Epidermal melanocyte (primary cell): ENCODE measurements around the gene RAB38.

Experiments used
- DNase-seq: peaks from one replicate; pipeline ENCODE4 v3.0.0; 2011; ENCODE audit warnings: low spot score; ENCODE audit not compliant: insufficient read length

The RAB38 gene

DNA sequence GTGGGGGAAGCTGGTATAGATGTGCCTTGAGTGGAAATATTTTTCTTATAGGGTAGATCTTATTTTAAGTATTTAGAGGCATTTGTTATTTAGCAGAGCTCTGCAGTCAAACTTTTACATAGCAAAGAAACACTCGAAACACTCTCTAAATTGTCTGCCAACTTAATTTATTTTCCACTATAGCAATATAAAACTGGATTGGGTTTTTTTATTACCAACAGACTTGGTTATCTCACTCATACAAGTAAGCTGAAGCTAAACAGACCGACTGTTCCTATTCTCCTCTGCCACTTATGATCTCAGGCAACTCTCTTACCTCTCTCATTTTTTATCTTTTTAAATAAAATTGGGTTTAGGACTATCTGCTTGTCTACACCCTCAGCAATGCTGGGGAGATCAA is 4.6 kb downstream of the RAB38 start:
- DNase-seq, result no peak

DNA sequence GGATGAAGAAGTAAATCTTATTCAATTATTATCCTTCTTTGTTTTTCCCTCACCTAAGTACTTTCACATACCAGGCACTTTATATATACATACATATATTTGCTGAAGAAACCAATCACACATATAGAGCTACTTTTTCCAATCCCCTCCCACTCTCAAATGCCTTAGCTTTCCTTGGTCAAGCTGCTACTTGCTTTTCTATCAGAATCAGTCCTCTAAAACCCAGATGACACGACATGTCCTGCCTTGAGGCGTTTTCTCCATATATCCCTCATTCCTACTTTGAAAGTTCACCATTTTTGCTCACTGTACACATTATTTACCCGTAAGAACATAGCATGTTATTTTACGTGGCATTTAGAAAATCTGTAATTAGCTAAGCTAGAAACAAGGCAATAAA is 5.4 kb downstream of the RAB38 start:
- DNase-seq, result no peak

GRCh38 chr11:88169471-88169870 is 5.8 kb downstream of the RAB38 start:
- DNase-seq, result no peak

DNA sequence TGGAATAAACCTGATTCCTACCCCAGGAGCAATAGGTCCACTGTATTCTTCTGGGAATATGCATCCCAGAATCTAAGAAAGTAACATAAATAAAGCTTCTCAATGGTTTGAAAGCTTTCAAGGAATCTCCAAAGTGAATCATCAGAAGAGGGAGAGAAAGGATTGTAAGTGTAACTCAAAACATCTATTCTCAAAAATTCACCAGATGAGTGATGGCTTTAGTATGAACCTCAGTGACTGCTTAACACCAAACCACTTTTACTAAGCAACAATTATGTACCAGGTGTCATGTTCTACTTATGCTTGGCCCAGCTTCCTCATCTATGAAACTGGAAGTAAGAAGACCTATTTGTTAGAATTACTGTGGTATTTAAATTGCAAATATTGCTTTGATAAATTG is 7.4 kb downstream of the RAB38 start:
- DNase-seq, result no peak

DNA sequence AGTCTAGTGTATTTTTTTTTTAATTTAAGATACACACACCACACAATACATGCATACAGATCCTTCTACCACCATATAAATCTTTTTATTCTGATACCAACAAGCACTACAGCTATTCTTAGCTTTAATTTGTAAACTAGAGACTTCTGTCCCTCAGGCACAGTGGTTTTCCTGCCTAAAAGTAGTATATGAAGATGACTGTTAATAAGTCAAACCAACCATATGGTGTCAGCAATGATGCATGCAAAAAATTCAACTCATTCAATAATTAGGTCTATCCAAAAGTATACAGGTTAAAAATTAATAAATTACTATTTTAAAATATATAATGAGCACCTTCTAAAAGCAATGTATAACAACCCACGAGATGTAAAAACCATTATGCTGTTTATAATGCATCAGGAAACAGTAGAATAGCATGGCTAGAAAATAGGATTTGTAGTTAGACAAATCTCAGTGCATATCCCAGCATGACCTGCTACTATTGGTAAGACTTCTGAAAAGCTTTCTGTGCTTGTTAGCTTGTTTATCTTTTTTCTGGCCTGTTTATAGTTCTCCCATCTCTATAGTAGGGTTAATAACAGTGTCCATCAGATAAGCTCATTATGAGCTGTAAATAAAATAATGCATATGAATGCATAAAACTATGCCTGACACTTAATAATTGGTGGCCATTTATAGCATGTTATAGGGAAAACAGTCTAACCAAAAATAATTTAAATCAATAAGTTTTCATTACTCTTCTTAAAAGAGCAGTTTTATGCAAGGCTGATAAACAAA is 10.2 kb downstream of the RAB38 start:
- no peak for DNase-seq

- no peak for DNase-seq
These were observed 10.9 kb downstream of the RAB38 start for GRCh38 chr11:88164320-88164719.

- no peak for DNase-seq
These were observed 17.2 kb downstream of the RAB38 start for GRCh38 chr11:88158081-88158480.

DNA sequence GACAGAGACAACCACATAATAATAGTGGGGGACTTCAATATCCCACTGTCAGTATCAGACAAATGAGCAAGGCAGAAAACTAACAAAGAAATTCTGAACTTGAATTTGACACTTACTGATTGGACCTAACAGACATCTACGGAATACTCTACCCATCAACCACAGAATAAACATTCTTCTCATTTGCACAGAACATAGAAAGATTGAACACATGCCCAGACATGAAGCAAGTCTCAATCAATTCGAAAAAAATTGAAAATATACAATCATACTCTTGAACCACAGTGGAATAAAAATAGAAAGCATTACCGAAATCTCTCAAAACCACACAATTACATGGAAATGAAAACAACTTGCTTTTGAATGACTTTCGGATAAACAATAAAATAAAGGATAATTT is 17.9 kb downstream of the RAB38 start:
- no peak for DNase-seq

- DNase-seq, result no peak
These were observed 22.9 kb downstream of the RAB38 start for GRCh38 chr11:88152381-88152780.

DNA sequence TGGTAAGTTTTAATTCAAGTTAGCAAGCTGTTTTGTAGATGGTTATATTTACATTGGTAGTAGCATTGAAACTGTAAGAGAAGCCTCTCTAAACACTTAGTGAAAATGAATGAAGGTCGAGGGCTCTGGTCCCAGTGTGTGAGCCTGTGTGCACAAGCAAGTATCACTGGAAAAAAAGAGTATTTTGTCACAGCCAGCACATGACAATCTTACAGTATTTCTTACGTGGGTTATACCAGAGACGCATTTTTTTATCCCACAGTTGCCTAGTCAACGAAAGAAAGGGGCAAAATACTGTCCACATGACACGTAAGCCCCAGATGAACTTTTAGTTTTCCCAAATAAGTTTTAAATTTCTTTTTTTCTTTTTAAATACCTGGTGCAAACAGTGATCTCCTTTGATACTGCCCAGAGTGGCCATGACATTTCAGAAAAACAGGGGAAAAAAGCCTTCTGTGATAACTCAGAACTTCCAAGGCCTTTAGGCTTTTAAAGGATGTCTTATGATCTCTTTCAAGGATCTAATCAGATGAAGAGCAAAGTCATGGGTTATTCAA is 23.5 kb downstream of the RAB38 start:
- DNase-seq, result no peak

GRCh38 chr11:88146106-88146505 is 29.1 kb downstream of the RAB38 start:
- no peak for DNase-seq

DNA sequence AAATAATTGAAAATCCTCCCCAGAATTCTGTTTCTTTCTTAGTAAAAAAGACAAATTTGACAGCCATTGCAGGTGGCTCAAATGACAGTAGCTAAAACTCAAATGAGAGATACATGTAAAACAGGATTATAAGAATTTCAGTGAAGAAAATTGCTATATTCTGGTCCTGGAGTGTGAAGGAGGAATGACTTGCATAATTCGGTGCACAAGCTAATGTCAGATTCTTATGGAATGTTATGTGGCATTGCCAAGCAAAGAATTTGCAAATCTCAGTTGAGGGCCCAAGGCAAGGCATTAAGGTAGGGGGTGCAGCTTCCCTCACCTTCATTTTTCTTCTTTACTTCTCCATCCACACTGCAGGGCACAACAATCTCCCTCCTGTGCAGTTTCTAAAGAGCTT is 35.4 kb downstream of the RAB38 start:
- DNase-seq, result no peak

DNA sequence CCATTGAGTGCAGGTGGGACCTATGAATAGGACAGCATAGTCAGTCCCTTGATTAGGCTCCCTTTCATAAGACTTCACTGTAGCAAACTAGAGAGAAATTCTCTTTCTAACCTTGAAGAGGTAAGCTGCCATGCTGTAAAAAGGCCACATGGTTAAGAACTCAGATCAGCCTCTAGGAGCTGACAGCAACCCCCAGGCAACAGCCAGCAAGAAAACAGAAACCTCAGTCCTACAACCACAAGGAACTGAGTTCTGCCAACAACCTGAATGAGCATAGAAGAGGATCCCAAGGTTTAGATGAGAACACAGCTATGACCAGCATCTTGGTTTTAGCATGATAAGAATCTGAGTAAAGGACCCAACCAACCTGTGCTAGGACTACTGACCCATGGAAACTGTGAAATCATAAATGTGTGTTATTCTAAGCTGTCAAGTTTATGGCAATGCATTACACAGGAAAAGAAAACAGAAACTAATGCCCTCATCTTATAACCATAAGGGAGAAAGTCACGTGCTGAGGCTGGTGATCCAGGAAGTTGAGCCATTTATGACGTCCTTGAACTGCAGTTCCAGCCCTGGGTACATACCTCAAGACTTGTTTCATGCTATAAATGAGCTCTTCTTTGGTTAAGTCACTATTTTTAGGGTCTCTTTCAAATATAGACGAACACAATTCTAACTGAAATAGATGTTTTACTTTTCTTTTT is 43.3 kb downstream of the RAB38 start:
- DNase-seq, result no peak

DNA sequence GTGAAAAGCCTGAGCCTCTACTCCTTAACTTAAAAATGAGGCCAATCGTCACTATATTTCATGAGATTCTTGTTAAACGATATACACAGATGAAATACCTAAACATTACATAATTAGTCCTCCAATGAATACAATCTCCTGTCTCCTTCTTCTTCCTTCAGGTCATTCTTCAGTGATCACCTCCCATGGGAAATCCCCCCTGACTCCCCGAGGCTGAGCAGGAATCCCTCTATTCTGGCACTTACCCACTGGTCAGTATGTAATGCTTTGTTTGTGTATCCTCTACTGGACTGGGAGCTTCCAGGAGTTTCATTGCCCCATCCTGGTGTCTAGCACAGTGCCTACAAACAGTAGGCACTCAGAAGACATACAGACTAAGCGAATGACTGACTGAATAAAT is 52.3 kb downstream of the RAB38 start:
- DNase-seq, result no peak

- no peak for DNase-seq
These were observed 55.7 kb downstream of the RAB38 start for GRCh38 chr11:88119561-88119960.

DNA sequence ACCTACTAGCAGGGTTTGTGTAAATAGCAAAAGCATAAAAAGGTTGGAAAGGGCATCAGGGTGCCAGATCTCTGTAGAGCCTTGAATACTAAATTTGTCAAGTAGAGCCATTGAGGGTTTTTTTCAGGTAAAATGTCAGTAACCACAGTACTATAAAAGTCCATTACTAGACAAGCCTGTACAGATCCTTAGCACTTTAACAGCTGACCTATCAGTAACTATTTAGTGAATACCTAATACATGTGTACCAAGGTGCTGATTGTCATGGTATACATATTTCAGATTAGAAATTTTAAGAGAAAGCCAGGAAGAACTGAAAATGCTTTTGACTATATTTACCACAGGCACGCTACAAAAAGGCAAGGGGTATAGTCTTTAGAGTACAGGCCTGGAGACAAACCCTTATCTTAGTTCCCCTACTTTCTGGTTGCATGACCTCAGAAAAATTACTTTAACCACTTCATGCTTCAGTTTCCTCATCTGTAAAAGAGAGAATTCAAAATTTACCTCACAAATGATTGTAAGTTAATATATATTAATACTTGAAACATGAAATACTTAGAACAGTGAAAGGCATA is 57.9 kb downstream of the RAB38 start:
- DNase-seq, result no peak

- DNase-seq, result no peak
These were observed 59.2 kb downstream of the RAB38 start for GRCh38 chr11:88115828-88116755.

DNA sequence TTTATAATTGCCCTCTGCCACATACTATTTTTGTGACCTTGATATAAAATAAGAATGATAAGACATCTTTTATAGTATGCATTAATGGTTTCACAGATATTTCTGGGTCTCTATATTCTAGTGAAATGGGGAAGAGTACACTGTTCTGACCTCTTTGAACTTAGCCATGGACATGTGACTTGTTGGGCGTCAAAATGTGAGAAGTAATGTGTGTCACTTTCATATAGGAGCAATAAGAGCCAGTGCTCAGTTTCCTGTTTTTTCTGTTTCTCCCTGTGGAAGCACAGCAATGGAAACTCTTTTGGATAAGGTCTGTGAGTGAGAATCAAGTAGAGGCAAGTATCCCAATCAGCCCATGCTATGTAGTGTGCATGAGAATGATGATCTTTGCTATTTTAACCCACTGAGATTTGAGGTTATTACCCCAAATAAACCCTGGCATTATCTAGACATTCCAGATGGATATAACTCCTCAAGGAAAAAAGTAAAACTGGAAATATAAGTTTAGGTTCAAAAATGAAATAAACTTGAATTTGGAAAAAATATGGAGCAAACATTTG is 60.7 kb downstream of the RAB38 start:
- no peak for DNase-seq

DNA sequence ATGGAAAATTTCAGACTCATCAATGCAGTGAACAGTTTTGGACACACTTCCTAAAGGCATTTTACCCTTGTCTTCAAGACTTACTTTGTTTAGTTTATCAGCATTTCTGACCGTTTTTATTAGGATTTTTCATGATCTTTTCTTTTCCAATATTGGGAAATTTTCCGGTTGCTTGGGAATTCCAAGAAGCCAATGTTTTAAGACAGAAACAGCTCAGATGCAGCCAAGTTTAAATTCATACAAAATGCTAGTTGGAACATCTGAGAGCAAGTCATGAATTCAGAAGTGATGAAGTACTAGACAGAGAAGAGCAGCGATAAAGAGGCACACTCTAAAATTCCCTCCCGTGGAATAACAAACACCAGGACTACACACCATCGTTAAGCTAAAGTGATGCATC is 68.6 kb downstream of the RAB38 start:
- DNase-seq, result no peak

DNA sequence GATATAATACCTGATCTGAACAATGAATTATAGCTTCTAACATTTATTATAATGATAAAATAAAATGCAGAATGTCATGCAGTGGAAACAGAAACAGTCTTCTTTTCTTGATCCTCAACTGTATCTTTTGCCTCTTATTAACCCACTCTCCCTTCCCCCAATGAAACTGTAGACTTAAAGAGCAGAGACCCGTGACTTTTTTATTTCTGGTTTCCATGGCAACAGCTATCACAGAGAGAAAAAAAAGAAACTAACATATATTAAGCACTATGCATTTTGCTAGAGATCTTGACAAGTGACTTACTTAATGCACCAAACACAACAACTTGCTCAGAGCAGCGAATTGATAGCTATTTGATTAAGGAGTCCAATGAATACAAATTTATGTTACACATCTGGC is 69.3 kb downstream of the RAB38 start:
- no peak for DNase-seq

GRCh38 chr11:88105526-88105925 is 69.7 kb downstream of the RAB38 start:
- no peak for DNase-seq
